Tibial nerve (tissue), 4 donors: Measurements from ENCODE around the gene RAB4A.

Experiments used
- CTCF ChIP-seq, 5 experiments: fragments of 200-600 bp in 3 of 5; fragments of 450-650 bp in 2 of 5; sonication (generic) in 3 of 5; IDR thresholded peaks; one replicate each; pipeline ENCODE4 v1.5.1; 2016 to 2019; ENCODE audit warnings: antibody characterized with exemption in 5 of 5, mild to moderate bottlenecking in 3 of 5, moderate library complexity in 2 of 5
- EP300 ChIP-seq, 2 donors: sonication (generic); formaldehyde crosslinking; IDR thresholded peaks; one replicate each; pipeline ENCODE4 v1.6.1; 2017; ENCODE audit warnings: antibody characterized with exemption in 2 of 2, mild to moderate bottlenecking in 1 of 2
- POLR2A ChIP-seq, 2 donors: fragments of 450-650 bp; IDR thresholded peaks; one replicate each; pipeline ENCODE4 v1.6.1; 2017; ENCODE audit warnings: antibody characterized with exemption in 2 of 2, mild to moderate bottlenecking in 2 of 2, moderate library complexity in 2 of 2

DNA sequence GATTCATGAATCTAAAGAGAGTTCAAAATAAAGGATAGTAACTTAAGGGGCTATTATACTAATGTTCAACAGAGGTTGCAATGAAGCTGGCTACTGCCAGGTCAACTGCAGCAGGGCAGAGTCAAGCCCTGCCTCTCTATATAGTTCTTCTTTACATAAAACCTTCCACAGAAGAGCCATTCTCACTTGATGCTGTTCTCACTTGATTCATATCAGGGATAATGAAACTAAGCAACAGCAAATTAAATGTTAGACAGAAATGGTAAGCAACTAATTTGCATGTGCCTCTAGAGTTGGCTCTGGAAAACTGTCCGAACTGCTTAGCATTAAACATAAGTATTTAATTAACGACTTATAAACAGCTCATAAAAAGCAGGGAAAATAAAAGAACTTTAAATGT lies 54.5 kb downstream of the RAB4A start:
- TF ChIP-seq CTCF (IDR thresholded peaks at IDR 0.05) (no peak), POLR2A (IDR thresholded peaks at IDR 0.05) (no peak), EP300 (IDR thresholded peaks at IDR 0.05) (no peak)
